NAMALWA (cell line): ENCODE data around the gene CCL14.
"Not testable (repeated sequence)": the region's sequence is repeated elsewhere in the genome, so short reads cannot be mapped to it uniquely, and the experiment has no call there.

Experiments used
- DNase-seq: peaks from one replicate; pipeline ENCODE4 v3.0.0-alpha.2; 2015; ENCODE audit warnings: low spot score

CCL14 gene

DNA sequence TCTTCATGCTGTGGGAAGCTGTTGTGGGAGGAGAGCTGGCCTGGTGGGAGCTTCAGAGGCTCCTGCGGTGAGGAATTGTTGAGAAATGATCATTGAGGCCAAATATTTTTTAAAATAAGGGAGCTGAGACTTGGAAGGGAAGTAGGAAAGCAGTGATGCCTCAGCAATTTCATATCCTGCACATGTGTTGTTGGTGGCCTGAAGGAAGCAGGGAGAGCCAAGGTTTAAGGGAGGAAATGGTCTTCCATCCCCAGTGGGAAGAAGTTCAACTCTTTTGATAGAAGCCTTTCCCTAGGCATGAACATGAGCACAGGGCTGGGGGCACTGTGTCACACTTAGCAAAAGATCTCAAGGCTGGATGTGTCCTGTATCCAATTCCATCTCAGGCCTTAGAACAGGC, at the start of gene CCL14:
TSS of gene CCL14 (minus strand) at position 87 of the 400 bp plus-strand sequence. CDS start at position 7, 80 bp downstream.
- DNase-seq = no peak

DNA sequence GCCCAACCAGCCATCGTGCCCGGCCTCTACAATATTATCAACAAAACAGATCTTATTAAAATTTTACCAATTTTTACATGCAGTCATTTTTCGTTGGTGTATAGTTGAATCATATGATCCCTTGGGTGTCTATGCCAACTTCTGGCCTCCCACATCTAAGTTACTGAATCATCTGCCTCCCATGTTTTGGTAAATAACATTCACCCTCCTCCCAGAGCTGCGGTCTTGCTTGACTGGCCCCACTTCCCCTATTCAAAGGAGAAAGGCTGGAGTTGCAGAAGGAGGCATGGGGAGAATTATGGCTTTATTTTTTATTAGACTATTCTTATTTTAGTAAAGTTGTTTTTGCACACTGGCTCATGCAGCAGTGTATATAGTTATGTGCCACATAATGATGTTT, 49.7 kb upstream of the CCL14 start:
- no peak for DNase-seq

DNA sequence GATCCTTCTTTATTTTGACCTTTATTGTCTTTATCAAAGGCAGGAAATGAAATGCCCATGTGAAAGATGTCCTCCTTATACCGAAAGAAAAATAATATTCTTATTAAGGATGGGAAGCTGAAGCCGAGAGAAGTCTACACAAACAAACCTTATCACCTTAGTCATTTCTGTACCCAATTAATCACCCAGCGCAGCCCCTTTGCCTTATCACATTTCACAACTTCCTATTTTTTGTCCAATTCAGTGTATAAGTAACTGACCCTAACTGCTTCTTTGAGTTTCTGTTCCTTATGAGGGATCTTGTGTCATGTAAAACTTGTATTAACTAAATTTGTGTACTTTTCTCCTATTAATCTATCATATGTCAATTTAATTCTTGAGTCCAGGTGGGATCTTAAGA, 47.6 kb upstream of the CCL14 start:
- peak; percentile 15 for DNase-seq

DNA sequence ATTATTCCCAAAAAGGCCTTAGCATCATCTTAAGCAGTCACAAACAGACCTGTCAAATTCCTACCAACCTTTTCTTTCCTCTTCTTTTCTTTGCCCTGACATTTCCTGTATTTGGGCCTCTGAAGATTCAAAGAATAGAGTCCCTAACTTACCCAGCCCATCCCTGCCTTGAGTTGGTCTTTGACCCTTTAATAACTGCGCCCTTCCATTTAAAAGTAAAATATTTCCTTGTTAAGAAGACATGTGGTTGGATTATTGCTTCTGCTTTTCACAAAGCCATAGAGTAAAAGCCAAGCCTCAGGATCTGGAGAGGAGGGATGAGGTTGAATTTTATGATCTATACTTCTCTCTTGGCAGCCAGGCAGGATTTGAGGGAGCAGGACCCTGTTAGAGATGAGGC, 44.4 kb upstream of the CCL14 start:
- no peak for DNase-seq

DNA sequence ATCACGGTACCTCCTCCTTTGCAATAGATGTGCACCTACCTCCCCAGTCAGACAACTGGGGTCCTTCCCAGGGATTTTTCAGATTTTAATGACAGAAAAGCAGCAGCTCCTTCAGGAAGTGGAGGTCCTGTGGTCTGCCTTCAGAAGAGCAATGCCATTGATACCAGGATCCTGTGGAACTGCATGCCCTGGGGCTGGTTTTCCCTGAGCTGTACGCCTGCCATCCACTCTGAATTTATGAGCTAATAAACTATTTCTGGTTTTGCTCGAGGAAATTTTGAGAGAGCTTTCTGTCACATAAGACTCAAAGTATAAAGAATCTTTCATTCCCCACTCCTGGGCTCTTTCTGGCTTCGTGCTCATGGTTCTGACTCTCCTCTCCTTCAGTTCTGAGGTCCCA, 41.2 kb upstream of the CCL14 start:
- DNase-seq = no peak

DNA sequence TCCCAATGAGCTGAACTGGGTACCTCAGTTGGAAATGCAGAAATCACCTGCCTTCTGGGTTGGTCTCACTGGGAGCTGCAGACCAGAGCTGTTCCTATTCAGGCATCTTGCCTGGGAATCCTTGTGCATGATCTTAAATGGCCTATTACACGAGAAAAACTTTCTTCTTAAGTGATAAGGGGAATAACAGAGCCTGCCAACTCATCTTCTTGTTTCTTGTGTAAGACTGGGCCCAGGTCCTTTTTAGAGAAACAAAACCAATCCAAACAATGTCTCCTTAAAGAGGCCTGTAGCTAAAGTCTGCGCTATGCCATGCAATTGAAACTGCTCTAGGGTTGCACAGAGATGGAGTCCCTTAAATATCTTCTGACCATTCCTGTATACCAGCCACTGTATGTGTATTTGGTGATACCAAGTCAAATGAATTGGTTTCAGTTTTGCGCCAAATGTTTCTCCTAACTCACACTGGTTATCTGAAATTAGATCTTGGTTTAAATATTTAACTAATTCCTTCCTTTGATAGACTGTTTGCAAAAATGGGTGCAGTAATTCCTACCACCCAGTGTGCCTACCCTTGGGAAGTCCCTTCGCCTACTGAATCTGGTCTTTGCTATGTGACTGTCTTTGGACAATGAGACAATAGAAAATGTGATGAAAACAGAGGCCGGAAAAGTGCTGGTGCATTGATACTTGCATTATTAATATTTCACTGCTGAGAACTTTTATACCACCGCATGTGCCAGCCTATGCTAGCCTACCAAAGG, 37.8 kb upstream of the CCL14 start:
- no peak for DNase-seq

DNA sequence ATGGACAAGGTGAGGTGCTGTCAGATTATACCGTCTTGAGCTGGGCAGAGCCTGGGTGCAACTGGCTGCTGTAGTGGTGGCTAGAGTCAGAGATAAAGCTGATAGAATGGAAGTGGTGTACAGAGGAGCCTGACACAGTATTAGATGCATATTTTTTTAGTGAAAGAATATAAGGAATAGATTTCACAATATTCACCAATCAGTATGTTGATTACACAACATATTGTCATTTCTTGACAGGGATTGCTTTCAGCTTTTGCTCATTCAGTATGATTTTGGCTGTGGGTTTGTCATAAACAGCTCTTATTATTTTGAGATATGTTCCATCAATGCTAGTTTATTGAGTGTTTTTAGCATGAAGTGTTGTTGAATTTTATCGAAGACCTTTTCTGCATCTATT, 32.9 kb upstream of the CCL14 start:
- no peak for DNase-seq

DNA sequence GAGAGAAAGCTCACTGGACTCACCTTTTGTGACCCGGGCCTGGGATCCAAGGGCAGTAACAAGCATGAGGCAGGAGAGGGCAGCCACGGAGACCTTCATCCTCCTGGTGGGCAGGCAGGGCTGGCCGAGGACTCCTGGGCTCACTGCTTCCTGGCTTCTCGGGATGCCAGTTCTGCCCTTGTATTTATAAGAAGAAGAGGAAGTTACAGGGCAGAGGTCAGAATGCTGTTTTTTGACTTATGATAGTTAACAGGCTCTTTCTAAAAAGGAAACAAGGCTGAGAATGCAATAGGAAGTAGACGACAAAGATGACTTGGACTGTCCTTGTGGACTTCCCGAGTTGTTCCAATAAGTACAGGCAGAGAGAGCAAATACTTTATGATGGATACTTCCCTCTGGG, 31.3 kb upstream of the CCL14 start, which contains the start of gene CCL23:
TSS of gene CCL23 (minus strand) at position 174 of the 400 bp plus-strand sequence. CDS start at position 99, 75 bp downstream.
- DNase-seq = no peak

DNA sequence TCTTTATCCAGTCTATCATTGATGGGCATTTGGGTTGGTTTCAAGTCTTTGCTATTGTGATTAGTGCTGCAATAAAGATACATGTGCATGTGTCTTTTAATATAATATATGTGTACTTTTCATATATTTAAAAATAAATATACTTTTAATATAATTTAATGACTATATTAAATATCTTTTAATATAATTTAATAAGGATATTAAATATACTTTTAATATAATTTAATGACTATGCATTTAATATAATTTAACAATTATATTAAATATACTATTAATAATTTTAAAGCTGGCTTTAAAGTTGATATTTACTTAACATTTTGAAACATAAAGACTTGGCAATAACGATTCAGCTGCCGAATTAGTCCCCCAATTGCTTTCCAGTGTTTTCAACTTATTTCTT, 30.0 kb upstream of the CCL14 start:
- no peak for DNase-seq

DNA sequence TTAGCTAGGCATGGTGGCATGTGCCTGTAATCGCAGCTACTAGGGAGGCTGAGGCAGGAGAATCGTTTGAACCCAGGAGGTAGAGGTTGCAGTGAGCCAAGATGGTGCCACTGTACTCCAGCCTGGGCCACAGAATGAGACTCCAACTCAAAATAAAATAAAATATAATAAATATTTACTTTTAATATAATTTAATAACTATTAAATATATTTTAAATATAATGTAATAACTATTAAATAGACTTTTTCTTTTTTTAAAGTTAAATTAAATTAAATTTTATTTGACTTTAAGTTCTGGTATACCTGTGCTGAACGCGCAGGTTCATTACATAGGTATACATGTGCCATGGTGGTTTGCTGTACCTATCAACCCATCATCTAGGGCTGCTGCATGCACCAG, 29.4 kb upstream of the CCL14 start:
- not testable (repeated sequence) for DNase-seq

DNA sequence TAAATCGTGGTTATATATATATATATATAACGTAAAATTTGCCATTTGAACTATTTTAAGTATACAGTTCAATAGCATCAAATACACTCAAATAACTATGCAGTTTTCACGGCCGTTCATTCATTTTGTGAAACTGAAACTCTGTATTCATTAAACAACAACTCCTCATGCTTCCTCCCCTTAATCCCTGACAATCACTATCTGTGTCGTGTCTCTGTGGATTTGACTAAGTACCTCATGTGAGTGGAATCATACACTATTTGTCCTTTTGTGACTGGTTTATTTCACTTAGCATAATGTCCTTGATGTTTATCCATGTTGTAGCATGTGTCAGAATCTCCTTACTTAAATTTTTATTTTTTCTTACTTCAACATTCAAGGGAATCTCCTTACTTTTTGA, 28.4 kb upstream of the CCL14 start:
- no peak for DNase-seq

DNA sequence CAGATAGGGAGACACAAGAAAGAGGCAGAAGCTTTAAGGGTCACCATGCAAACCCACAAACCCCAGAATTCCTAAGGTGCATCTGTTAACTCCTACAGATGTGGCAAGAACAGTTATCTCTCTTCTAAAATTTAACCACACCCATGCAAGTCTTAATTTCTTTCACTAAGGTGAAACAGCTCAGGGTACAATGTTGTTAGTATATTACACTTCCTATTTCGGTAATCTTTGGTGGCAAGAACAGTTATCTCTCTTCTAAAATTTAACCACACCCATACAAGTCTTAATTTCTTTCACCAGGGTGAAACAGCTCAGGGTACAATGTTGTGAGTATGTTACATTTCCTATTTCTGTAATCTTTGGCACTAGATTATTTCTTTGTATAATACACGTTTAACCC, 24.7 kb upstream of the CCL14 start:
- no peak for DNase-seq

DNA sequence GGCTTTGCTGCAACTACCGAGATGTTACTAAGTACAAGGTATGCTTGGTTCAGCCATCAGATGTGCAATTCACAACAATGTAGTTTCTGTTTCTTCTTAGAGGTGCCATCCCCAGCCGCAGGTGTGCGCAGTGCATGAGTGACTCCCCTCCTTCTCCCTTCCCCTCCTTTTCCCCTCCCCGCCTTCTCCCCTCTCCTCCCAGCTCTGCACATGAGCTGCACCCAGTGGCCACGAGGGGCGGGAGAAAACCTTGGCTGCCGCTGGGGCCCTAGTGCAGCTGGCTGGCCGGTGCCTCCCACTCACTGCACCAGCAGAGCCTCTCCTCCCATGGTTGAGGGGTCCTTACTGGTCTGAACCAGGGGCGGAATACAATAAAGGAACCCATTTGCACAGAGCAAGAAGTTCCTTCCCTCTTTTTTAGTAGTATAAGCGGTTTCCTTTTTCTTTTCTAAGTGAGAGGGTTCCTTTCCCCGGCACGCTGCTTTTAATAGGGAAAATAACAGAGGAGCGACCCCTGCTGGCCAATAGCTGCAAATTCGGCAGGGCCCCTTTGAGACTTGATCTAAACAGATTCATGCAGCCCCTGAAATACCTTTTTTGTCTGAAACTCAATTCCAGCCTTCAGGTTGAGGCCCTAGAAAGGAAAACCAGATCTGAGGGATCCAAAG, 22.6 kb upstream of the CCL14 start:
- peak; percentile 40 for DNase-seq

DNA sequence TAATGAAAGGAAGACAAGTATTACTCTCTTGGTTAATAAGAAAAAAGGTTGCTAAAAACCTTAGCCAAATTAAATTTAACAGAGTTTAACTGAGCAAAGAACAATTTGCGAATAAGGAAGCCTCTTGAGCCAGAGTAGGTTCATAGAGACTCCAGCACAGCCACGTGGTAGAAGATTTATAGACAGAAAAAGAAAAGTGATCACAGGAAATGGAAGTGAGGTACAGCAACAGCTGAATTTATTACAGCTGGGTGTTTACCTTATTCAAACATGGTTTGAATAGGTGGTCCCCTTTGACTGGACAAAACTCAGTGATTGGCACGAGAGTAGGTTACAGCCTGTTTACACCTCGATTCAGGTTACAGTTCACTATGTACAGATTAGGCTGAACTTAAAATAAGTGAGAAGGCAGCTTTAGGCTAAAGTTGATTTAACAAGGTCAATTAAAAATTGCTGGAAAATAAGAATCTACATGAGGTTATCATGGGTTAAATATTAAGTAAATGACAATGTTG, 18.1 kb upstream of the CCL14 start:
- peak; percentile 12 for DNase-seq

DNA sequence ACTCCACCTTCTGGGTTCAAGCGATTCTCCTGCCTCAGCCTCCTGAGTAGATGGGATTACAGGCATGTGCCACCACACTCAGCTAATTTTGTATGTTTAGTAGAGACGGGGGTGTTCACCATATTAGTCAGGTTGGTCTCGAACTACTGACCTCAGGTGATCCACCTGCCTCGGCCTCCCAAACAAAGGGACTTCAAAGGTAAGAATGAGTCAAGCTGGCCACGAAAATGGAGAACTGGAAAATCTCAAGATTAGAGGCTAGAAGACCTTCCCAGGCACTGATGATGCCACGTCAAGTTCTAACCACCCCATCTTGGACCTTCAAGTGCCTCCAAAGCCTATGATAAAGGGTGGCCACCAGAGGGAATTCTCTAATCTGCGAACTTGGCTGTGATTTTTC, 16.1 kb upstream of the CCL14 start:
- no peak for DNase-seq

DNA sequence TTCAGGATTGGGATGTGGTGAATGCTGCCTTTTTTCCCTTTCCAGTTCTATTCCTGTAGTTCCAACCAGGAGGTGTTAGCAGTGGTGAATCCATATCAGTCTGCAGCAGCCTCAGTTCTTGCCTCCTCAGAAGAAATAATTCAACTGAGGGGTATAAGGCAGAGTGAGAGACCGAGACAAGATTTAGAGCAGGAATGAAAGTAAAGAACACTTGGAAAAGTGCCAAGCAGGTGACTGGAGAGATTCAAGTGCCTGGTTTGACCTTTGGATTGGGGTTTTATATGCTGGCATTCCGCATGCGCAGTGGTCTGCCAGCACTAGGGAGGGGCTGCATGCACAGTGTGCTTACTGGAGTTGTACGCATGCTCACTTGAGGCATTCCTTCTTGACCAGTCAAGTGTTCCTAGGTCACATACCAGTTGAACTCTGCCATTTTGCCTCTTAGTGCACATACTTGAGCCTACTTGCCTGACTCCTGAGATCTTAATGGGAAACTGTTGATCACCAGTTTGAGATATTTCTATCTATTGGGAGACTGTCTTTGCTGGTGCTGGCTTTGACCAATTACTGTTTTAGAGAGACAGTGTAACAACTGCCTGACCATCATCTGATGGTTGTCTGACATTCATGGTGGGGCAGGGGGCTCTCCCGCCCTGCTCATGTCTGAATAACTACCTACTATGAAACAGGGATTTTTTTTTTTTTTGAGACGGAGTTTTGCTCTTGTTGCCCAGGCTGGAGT, 15.5 kb upstream of the CCL14 start:
- DNase-seq = no peak

DNA sequence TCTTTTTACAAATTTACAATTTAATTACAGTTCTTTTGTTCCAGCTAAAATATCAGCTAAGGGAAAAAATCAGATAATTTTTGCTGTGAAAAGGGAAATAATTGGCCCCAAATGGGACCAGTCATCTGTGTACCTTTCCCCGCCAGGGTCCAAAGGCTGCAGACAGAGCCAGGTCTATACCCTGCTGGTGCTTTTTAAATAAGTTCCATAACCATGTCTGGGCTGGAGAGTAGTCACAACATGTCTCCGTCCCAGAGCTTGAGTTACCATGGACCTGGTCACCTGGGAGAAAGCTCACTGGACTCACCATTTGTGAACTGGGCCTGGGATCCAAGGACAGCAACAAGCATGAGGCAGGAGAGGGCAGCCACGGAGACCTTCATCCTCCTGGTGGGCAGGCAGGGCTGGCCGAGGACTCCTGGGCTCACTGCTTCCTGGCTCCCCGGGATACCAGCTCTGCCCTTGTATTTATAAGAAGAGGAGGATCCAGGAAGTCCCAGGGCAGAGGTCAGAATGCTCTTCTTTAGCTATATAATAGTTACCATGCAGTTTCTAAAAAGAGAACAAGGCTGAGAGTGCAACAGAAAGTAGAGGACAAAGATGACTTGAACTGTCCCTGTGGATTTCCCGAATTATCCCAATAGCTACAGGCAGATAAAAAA, 14.7 kb upstream of the CCL14 start, which contains the start of gene CCL15:
TSS of gene CCL15 (minus strand) at position 444 of the 662 bp plus-strand sequence. CDS start at position 383, 61 bp downstream.
- no peak for DNase-seq

DNA sequence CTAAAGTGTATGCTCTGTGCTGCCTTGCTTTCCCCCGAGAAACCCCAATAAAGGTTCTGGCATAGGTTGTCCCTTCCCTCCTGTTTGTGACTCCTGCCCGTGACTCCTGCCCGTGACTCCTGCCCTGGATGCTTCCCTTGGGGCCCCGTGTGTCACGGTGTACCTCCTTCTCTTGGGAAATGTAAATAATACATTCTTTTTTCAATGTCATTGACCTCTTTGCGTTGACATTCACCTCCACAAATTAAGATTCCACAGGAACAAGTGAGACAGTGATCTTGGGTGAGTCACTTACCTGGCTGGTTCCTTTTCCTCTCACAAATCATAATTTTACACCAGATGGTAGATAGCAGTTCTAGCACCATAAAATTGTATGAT, 14.2 kb upstream of the CCL14 start:
- no peak for DNase-seq

DNA sequence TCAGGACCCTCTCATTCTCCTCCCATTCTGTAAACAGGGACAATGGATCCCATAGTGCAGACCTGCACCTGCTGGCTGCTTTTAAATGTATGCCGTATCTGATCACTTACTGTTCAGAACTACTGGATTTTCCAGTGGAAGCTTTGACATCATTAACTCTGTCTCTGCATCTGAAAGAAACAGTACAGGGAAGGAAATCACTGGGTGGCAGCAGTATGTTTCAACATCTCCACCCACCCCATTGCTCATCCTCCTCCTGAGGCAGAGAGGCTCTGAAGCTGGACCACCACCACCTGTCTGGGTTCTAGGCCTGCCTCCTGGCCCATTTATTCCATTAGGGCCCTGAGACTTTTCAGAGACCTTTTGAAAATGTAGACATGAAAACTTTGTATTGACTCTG, 12.2 kb upstream of the CCL14 start:
- DNase-seq = no peak

DNA sequence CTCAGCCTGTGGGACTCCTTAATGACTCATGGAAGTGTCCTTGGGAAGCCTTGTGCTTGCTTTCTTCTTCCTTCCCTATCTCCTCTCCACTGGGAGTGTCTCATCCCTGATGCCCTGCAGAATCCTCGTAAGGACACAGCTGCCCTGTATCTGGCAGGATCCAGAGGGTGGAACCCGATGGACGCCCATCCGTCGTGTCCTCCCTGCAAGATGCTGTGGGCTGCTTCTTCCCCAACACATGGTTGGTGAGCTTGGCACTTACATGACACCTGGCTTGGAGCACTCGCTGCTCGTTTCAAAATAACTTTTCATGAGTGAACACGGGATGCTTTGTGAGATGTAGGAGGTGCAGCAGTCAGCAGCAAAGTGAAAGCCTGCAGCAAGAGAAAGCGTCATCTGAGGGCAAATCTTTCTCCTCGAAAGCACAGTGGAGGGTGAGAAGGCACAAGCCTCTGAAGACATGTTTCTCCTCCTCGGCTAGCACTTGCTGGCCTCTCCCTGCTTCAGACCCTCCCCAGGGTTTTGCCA, 11.6 kb upstream of the CCL14 start:
- no peak for DNase-seq

DNA sequence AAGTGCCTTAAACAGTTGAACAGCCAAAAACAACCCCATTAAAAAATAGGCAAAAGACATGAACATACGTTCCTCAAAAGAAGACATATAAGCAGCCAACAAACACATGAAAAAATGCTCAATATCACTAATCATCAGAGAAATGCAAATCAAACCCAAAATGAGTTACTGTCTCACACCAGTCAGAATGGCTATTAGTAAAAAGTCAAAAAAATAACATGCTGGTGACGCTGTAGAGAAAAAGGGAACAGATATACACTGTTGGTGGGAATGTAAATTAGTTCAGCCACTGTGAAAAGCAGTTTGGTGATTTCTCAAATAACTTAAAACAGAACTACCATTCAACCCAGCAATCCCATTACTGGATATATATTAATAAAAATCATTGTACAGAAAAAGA, 8.8 kb upstream of the CCL14 start:
- not testable (repeated sequence) for DNase-seq

DNA sequence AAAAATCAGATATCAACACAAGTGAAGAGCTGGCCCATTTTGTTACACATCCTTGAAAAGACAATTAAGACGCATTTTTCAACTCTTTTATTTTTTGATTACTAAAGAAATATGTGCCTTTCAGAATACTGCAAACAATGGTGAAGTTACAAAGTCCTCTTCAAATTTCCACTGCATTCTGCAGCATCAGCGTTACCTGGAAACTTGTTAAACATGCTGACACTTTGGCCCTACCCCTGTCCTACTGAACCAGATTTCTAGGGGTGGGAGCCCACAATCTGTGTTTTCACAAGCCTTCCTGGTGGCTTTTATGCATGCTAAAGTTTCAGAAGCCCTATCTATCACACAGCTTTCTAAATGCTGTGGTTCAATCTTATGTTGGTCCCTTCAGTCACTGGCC, 4.5 kb upstream of the CCL14 start:
- DNase-seq = no peak
